HG03521 (cell line): Measurements from ENCODE around the gene OR2S2.

Source experiments
- ATAC-seq: cut with Tn5 transposase; IDR thresholded peaks from one replicate; pipeline ENCODE4 v1.9.1; 2021; ENCODE audit warnings: mild to moderate bottlenecking, moderate library complexity; ENCODE audit not compliant: unreplicated experiment

The OR2S2 gene

GRCh38 chr9:35965011-35965410 is 7.1 kb upstream of the OR2S2 start:
- no peak for ATAC-seq

GRCh38 chr9:35962126-35962906 is 4.4 kb upstream of the OR2S2 start:
- no peak for ATAC-seq

- ATAC-seq: no peak
Measured at GRCh38 chr9:35960039-35960655, 2.2 kb upstream of the OR2S2 start.

- ATAC-seq: no peak
Measured at GRCh38 chr9:35956651-35957050, 1.3 kb downstream of the OR2S2 start.

GRCh38 chr9:35954942-35955546 is 2.9 kb downstream of the OR2S2 start:
- ATAC-seq: no peak

GRCh38 chr9:35952526-35953191 is 5.3 kb downstream of the OR2S2 start:
- no peak for ATAC-seq

GRCh38 chr9:35951736-35952135 is 6.2 kb downstream of the OR2S2 start:
- ATAC-seq: no peak

- ATAC-seq: no peak
Measured at GRCh38 chr9:35948901-35949318, 9.0 kb downstream of the OR2S2 start.

GRCh38 chr9:35948451-35948850 is 9.5 kb downstream of the OR2S2 start:
- no peak for ATAC-seq

GRCh38 chr9:35945341-35946018 is 12.5 kb downstream of the OR2S2 start:
- no peak for ATAC-seq

- no peak for ATAC-seq
Measured at GRCh38 chr9:35944841-35945240, 13.1 kb downstream of the OR2S2 start.

- ATAC-seq: no peak
Measured at GRCh38 chr9:35944173-35944572, 13.8 kb downstream of the OR2S2 start.

- ATAC-seq: no peak
Measured at GRCh38 chr9:35942286-35942685, 15.7 kb downstream of the OR2S2 start.

- ATAC-seq: no peak
Measured at GRCh38 chr9:35940458-35941407, 17.2 kb downstream of the OR2S2 start.

GRCh38 chr9:35939679-35940250 is 18.2 kb downstream of the OR2S2 start:
- ATAC-seq: no peak

- ATAC-seq: no peak
Measured at GRCh38 chr9:35938474-35939356, 19.2 kb downstream of the OR2S2 start.

- ATAC-seq: no peak
Measured at GRCh38 chr9:35937227-35937626, 20.7 kb downstream of the OR2S2 start.

- no peak for ATAC-seq
Measured at GRCh38 chr9:35935755-35936509, 22.0 kb downstream of the OR2S2 start.
